HCT116 (cell line): Measurements from ENCODE around the gene DNHD1. TPM values are rescaled to one million over a fixed set of nuclear protein-coding genes. Genes with fewer than 3 reads are reported as not detected.

Source experiments
- ATAC-seq: fragments of 200-7000 bp; cut with Tn5 transposase; 2 replicates; pipeline ENCODE4 v1.9.1; 2020; ENCODE audit warnings: mild to moderate bottlenecking, moderate library complexity
- BruUV-seq: library from RNA; stranded (reverse); fragments of 400-500 nt; replicated peaks from 2 replicates; lab custom pipeline; 2021; lab: Mats Ljungman, UMichigan
- CTCF ChIA-PET: fragments of 300-600 bp; sonication (Branson Sonifier 250); formaldehyde crosslinking; loops from one replicate; lab custom pipeline; 2021; ENCODE audit warnings: antibody characterized with exemption; lab: Charles Lee
- POLR2A ChIA-PET: fragments of 300-600, 350-600 bp; sonication (Branson Sonifier 250); formaldehyde crosslinking; loops from one replicate; lab custom pipeline; 2021; ENCODE audit warnings: antibody characterized with exemption; lab: Charles Lee
- RAD21 ChIA-PET, 2 experiments: fragments of 300-600 bp; sonication (Branson Sonifier 250); formaldehyde crosslinking; loops; one replicate each; lab custom pipeline; 2023; ENCODE audit warnings: low total read pairs in 2 of 2; ENCODE audit not compliant: uncharacterized antibody in 2 of 2, unreplicated experiment in 2 of 2, low non-redundant PET in 1 of 2; lab: Charles Lee
- DNase-seq: peaks from one replicate; pipeline ENCODE4 v3.0.0-alpha.2; 2010; ENCODE audit warnings: low read depth, low spot score
- H2AFZ ChIP-seq: fragments of 200-600 bp; shearing (Covaris generic), sonication (generic); 2 replicates; pipeline ENCODE4 v1.6.1; 2017; ENCODE audit warnings: low read depth, mixed run types, mixed read lengths, antibody characterized with exemption, low read length; ENCODE audit not compliant: poor library complexity, severe bottlenecking
- H3K27ac ChIP-seq: 2 replicates; pipeline ENCODE4 v1.5.1; 2012; ENCODE audit warnings: low read depth, low read length
- H3K27me3 ChIP-seq: fragments of 200-600 bp; sonication (generic); 2 replicates; pipeline ENCODE4 v1.6.1; 2016; ENCODE audit warnings: mixed run types, low read length, mixed read lengths; ENCODE audit not compliant: insufficient read depth
- H3K36me3 ChIP-seq, 2 experiments: fragments of 200-500 bp in 1 of 2; fragments of 200-600 bp in 1 of 2; sonication (Bioruptor generic) in 1 of 2; sonication (generic) in 1 of 2; 2 replicates each; pipeline versions ENCODE4 v1.5.1 to v1.6.1; 2014 to 2016; ENCODE audit warnings: low read length in 2 of 2, inconsistent platforms in 1 of 2, mixed read lengths in 1 of 2, mixed run types in 1 of 2; ENCODE audit not compliant: insufficient read depth in 2 of 2, control insufficient read depth in 1 of 2
- H3K4me1 ChIP-seq, 2 experiments: fragments of 200-600 bp in 1 of 2; sonication (generic) in 1 of 2; 2 replicates each; pipeline versions ENCODE4 v1.5.1 to v1.6.1; 2012 to 2017; ENCODE audit warnings: low read length in 2 of 2, inconsistent platforms in 1 of 2, mild to moderate bottlenecking in 1 of 2, mixed read lengths in 1 of 2, mixed run types in 1 of 2, moderate library complexity in 1 of 2; ENCODE audit not compliant: insufficient read depth in 2 of 2, control insufficient read depth in 1 of 2
- H3K4me2 ChIP-seq: fragments of 200-600 bp; sonication (generic); 2 replicates; pipeline ENCODE4 v1.6.1; 2017; ENCODE audit warnings: mixed run types, low read length, mixed read lengths
- H3K4me3 ChIP-seq, 2 experiments: fragments of 200-600 bp in 1 of 2; sonication (generic) in 1 of 2; replicated peaks in 1 of 2; 2 replicates each; pipeline ENCODE4 v1.5.1; 2011 to 2016; ENCODE audit warnings: low read length in 2 of 2, control low read depth in 1 of 2, low read depth in 1 of 2, mild to moderate bottlenecking in 1 of 2, mixed read lengths in 1 of 2, mixed run types in 1 of 2
- H3K79me2 ChIP-seq: fragments of 200-600 bp; sonication (generic); 2 replicates; pipeline ENCODE4 v1.6.1; 2017; ENCODE audit warnings: mild to moderate bottlenecking, mixed run types, low read length, moderate library complexity, mixed read lengths; ENCODE audit not compliant: insufficient read depth
- H3K9ac ChIP-seq: fragments of 200-600 bp; sonication (generic); 2 replicates; pipeline ENCODE4 v1.6.1; 2016; ENCODE audit warnings: low read length, mixed read lengths
- H3K9me2 ChIP-seq: fragments of 200-600 bp; sonication (generic), shearing (Covaris generic); 2 replicates; pipeline ENCODE4 v1.6.1; 2017; ENCODE audit warnings: mixed run types, mild to moderate bottlenecking, moderate library complexity; ENCODE audit not compliant: insufficient read depth
- H3K9me3 ChIP-seq, 2 experiments: fragments of 200-500 bp in 1 of 2; fragments of 200-600 bp in 1 of 2; sonication (Bioruptor generic) in 1 of 2; sonication (generic) in 1 of 2; 2 replicates each; pipeline ENCODE4 v1.6.1; 2014 to 2017; ENCODE audit warnings: low read length in 2 of 2, mixed read lengths in 2 of 2, inconsistent platforms in 1 of 2, low read depth in 1 of 2, mild to moderate bottlenecking in 1 of 2, mixed run types in 1 of 2, moderate library complexity in 1 of 2; ENCODE audit not compliant: control insufficient read depth in 1 of 2, insufficient read depth in 1 of 2
- H4K20me1 ChIP-seq: fragments of 200-600 bp; sonication (generic), shearing (Covaris generic); 2 replicates; pipeline ENCODE4 v1.6.1; 2017; ENCODE audit warnings: mixed run types, mild to moderate bottlenecking, moderate library complexity; ENCODE audit not compliant: insufficient read depth
- CBX3 ChIP-seq: IDR thresholded peaks from 2 replicates; pipeline ENCODE4 v1.6.1; 2012; ENCODE audit warnings: low read depth
- EGR1 ChIP-seq: IDR thresholded peaks from 2 replicates; pipeline ENCODE4 v1.6.1; 2012; ENCODE audit warnings: low read depth
- FOSL1 ChIP-seq: IDR thresholded peaks from 2 replicates; pipeline ENCODE4 v1.6.1; 2012; ENCODE audit warnings: low read depth
- JUND ChIP-seq: IDR thresholded peaks from 2 replicates; pipeline ENCODE4 v1.6.1; 2012
- POLR2AphosphoS5 ChIP-seq: IDR thresholded peaks from 2 replicates; pipeline ENCODE4 v1.6.1; 2011; ENCODE audit warnings: mild to moderate bottlenecking, low read depth, low read length, moderate library complexity
- SRF ChIP-seq: IDR thresholded peaks from 2 replicates; pipeline ENCODE4 v1.6.1; 2012; ENCODE audit warnings: low read depth
- TCF7L2 ChIP-seq: IDR thresholded peaks from 2 replicates; pipeline ENCODE4 v1.7.0; 2011; ENCODE audit warnings: borderline replicate concordance, inconsistent platforms; ENCODE audit not compliant: insufficient read depth, insufficient read length; ENCODE audit errors: extremely low read depth
- YY1 ChIP-seq: IDR thresholded peaks from 2 replicates; pipeline ENCODE4 v1.6.1; 2011; ENCODE audit warnings: low read length, low read depth, moderate library complexity, mild to moderate bottlenecking; ENCODE audit not compliant: insufficient replicate concordance; ENCODE audit errors: extremely low read depth
- ZNF274 ChIP-seq: fragments of 200-500 bp; sonication (Bioruptor generic); IDR thresholded peaks from 2 replicates; pipeline ENCODE4 v1.6.1; 2014; ENCODE audit warnings: mild to moderate bottlenecking, low read depth, low read length, inconsistent platforms
- intact Hi-C: fragments of 100-400 bp; cut with micrococcal nuclease; formaldehyde crosslinking; loops from 2 replicates; pipeline ENCODE4 v1.10.0; 2022
- total RNA-seq: library from RNA; stranded (reverse); gene quantifications from one replicate; pipeline ENCODE4 v1.2.1, GENCODE V29; 2021; ENCODE audit not compliant: unreplicated experiment
- TF ChIP-seq, protein P1 (sequence below): IDR thresholded peaks from 2 replicates; pipeline ENCODE4 v1.6.1; 2012; ENCODE audit warnings: low read depth

Gene DNHD1
- total RNA-seq, 1 experiment from 2014 or later: 8.0 TPM

GRCh38 chr11:6453152-6453551 lies 43.9 kb upstream of the DNHD1 start:
- no peaks in the 10 kb centered on the region for H3K79me2 ChIP-seq
- no peaks in the 10 kb centered on the region for H3K9me2 ChIP-seq
- H3K27ac ChIP-seq: no peak overlapping the region
- H3K9me3 ChIP-seq: no peaks in the 10 kb centered on the region
- ATAC-seq: no peak
- H3K27me3 ChIP-seq: no peaks in the 10 kb centered on the region
- no TSS peak for BruUV-seq
- H3K4me3 ChIP-seq: no peak overlapping the region
- intact Hi-C loops: no loop called here
- H3K4me1 ChIP-seq: no peaks in the 10 kb centered on the region
- H4K20me1 ChIP-seq: no peaks in the 10 kb centered on the region
- peaks cover 4 to 6% of the 10 kb centered on the region in 2 experiments; a peak in 2 of 4 replicates for H3K36me3 ChIP-seq
- RAD21 ChIA-PET: no interaction called here
- no peak overlapping the region for H2AFZ ChIP-seq
- no peak overlapping the region for H3K4me2 ChIP-seq
- CTCF ChIA-PET: interaction anchor here (2.1 to 3.7 kb wide), 2 partner anchors 9 to 14 kb away, joined by 6 to 15 read pairs; no protein-coding TSS in a partner anchor
- no peak for TF ChIP-seq POLR2AphosphoS5
- TF ChIP-seq, protein P1, sequence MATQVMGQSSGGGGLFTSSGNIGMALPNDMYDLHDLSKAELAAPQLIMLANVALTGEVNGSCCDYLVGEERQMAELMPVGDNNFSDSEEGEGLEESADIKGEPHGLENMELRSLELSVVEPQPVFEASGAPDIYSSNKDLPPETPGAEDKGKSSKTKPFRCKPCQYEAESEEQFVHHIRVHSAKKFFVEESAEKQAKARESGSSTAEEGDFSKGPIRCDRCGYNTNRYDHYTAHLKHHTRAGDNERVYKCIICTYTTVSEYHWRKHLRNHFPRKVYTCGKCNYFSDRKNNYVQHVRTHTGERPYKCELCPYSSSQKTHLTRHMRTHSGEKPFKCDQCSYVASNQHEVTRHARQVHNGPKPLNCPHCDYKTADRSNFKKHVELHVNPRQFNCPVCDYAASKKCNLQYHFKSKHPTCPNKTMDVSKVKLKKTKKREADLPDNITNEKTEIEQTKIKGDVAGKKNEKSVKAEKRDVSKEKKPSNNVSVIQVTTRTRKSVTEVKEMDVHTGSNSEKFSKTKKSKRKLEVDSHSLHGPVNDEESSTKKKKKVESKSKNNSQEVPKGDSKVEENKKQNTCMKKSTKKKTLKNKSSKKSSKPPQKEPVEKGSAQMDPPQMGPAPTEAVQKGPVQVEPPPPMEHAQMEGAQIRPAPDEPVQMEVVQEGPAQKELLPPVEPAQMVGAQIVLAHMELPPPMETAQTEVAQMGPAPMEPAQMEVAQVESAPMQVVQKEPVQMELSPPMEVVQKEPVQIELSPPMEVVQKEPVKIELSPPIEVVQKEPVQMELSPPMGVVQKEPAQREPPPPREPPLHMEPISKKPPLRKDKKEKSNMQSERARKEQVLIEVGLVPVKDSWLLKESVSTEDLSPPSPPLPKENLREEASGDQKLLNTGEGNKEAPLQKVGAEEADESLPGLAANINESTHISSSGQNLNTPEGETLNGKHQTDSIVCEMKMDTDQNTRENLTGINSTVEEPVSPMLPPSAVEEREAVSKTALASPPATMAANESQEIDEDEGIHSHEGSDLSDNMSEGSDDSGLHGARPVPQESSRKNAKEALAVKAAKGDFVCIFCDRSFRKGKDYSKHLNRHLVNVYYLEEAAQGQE: no peak
- TF ChIP-seq, all 23 proteins: peak for 0
- H3K9ac ChIP-seq: no peak overlapping the region
- POLR2A ChIA-PET: no interaction called here
- DNase-seq: no peak

DNA sequence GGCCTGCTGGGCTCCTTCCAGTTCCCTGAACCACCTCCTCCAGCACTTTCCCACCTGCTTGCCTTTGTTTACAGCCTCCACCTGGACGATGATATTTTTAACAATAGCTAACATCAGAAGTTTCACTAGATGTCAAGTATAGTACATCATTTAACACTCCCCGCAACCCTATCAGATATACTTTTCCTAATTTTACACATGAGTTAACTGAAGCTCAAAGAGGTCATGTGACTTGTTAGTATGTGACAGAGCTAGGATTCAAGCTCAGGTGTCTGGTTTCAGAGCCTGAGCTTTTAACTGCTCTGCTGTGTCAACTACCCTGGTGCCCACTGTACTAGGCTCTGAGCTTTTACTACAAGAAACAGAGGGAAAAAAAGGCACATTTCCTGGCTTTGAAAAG lies 42.0 kb upstream of the DNHD1 start:
- Histone ChIP-seq H3K9ac (no peak overlapping the region), H2AFZ (no peak overlapping the region), H3K27ac (no peak overlapping the region), H3K36me3 (peaks cover 4 to 6% of the 10 kb centered on the region in 2 experiments; a peak in 2 of 4 replicates), H3K9me2 (no peaks in the 10 kb centered on the region), H4K20me1 (no peaks in the 10 kb centered on the region), H3K4me2 (no peak overlapping the region), H3K4me1 (no peaks in the 10 kb centered on the region), H3K4me3 (no peak overlapping the region), H3K27me3 (no peaks in the 10 kb centered on the region), H3K9me3 (no peaks in the 10 kb centered on the region), H3K79me2 (no peaks in the 10 kb centered on the region)
- RAD21 ChIA-PET: no interaction called here
- POLR2A ChIA-PET: no interaction called here
- CTCF ChIA-PET: interaction anchor here (1.1 to 3.7 kb wide), 3 partner anchors 10 to 16 kb away, joined by 3 to 15 read pairs (median 6); no protein-coding TSS in a partner anchor
- ATAC-seq: no peak
- BruUV-seq: no TSS peak
- intact Hi-C loops: no loop called here
- no peak for DNase-seq
- TF ChIP-seq, protein P1: no peak
- TF ChIP-seq JUND: no peak
- no peak for TF ChIP-seq CBX3
- no peak for TF ChIP-seq YY1
- TF ChIP-seq ZNF274: no peak
- TF ChIP-seq FOSL1: no peak
- no peak for TF ChIP-seq TCF7L2
- no peak for TF ChIP-seq SRF
- TF ChIP-seq EGR1: no peak
